CD4-positive, alpha-beta T cell treated with Interleukin-12 subunit alpha and Interleukin-12 subunit beta, for 1 hour (primary cell): ENCODE results near the gene RLN3.
A peak's percentile ranks its signal among the peaks of the same experiment; 100 is the strongest.
"Not testable (repeated sequence)": the region's sequence is repeated elsewhere in the genome, so short reads cannot be mapped to it uniquely, and the experiment has no call there.

Experiments
- DNase-seq: peaks from one replicate; pipeline ENCODE4 v3.0.0-alpha.2; 2020

The RLN3 gene

GRCh38 chr19:13995017-13995728, 32.8 kb upstream of the RLN3 start:
- DNase-seq, result no peak

GRCh38 chr19:13995878-13996765, 31.8 kb upstream of the RLN3 start:
- DNase-seq, result no peak

GRCh38 chr19:13996928-13997630, 30.9 kb upstream of the RLN3 start:
- no peak for DNase-seq

GRCh38 chr19:13997631-13997962, 30.4 kb upstream of the RLN3 start:
- no peak for DNase-seq

GRCh38 chr19:13998426-13998825, 29.5 kb upstream of the RLN3 start:
- no peak for DNase-seq

- DNase-seq, result no peak
These were observed 28.9 kb upstream of the RLN3 start for GRCh38 chr19:13999085-13999484.

GRCh38 chr19:14000691-14001375, 27.1 kb upstream of the RLN3 start:
- DNase-seq, result no peak

- DNase-seq, result peak; percentile 71
These were observed 25.2 kb upstream of the RLN3 start for GRCh38 chr19:14002571-14003250.

GRCh38 chr19:14003251-14004055, 24.5 kb upstream of the RLN3 start:
- DNase-seq, result peak; percentile 60

- DNase-seq, result peak; percentile 22
These were observed 23.2 kb upstream of the RLN3 start for GRCh38 chr19:14004619-14005348.

- peak; percentile 96 for DNase-seq
These were observed 22.4 kb upstream of the RLN3 start for GRCh38 chr19:14005349-14006084.

GRCh38 chr19:14006085-14006765, 21.7 kb upstream of the RLN3 start, which contains the start of gene RFX1:
TSS of gene RFX1 (minus strand) at chr19:14006320. CDS start at chr19:13993843, 12,477 bp downstream.
- DNase-seq, result peak; percentile 100

GRCh38 chr19:14006766-14007562, 21.0 kb upstream of the RLN3 start:
- DNase-seq, result no peak

GRCh38 chr19:14012378-14012915, 15.5 kb upstream of the RLN3 start:
- DNase-seq, result no peak

- DNase-seq, result no peak
These were observed 12.4 kb upstream of the RLN3 start for GRCh38 chr19:14015524-14016035.

GRCh38 chr19:14019100-14019499, 8.8 kb upstream of the RLN3 start:
- DNase-seq, result no peak

- not testable (repeated sequence) for DNase-seq
These were observed 8.2 kb upstream of the RLN3 start for GRCh38 chr19:14019739-14020138.

GRCh38 chr19:14021474-14021873, 6.5 kb upstream of the RLN3 start:
- DNase-seq, result no peak
